ENCODE data around the gene FAIM2.
"Not testable (repeated sequence)": the region's sequence is repeated elsewhere in the genome, so short reads cannot be mapped to it uniquely, and the experiment has no call there.

The FAIM2 gene

GRCh38 chr12:49863946-49864797, 39.5 kb downstream of the FAIM2 start:
- peak; percentile 41 for DNase-seq (ENCODE audit: low spot score)

DNA sequence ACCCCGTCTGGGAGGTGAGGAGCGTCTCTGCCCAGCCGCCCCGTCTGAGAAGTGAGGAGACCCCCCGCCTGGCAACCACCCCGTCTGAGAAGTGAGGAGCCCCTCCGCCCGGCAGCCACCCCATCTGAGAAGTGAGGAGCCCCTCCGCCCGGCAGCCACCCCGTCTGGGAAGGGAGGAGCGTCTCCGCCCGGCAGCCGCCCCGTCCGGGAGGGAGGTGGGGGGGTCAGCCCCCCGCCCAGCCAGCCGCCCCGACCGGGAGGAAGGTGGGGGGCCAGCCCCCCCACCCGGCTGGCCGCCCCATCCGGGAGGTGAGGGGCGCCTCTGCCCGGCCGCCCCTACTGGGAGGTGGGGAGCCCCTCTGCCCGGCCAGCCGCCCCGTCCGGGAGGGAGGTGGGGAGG, 42.8 kb downstream of the FAIM2 start:
- not testable (repeated sequence) for DNase-seq (ENCODE audit: low spot score)

DNA sequence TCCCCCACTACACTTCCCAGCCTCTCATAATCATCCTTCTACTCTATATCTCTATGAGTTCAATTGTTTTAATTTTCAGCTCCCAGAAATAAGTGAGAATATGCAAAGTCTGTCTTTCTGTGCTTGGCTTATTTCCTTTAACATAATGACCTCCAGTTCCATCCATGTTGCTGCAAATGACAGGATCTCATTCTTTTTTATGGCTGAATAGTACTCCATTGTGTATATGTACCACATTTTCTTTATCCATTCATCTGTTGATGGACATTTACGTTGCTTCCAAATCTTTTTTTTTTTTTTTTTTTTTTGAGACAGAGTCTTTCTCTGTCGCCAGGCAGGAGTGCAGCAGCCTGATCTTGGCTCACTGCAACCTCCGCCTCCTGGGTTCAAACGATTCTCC, 47.8 kb downstream of the FAIM2 start:
- DNase-seq (ENCODE audit: low spot score) = not testable (repeated sequence)

- peak; percentile 20 for DNase-seq (ENCODE audit: low spot score)
Observed at GRCh38 chr12:49854976-49855375, 48.7 kb downstream of the FAIM2 start.

- peak; percentile 23 for DNase-seq (ENCODE audit: low spot score)
Observed at GRCh38 chr12:49853671-49854070, 50.0 kb downstream of the FAIM2 start.

GRCh38 chr12:49847161-49847560, 56.5 kb downstream of the FAIM2 start:
- DNase-seq (ENCODE audit: low spot score) = peak; percentile 19

GRCh38 chr12:49846032-49846431, 57.7 kb downstream of the FAIM2 start:
- no peak for DNase-seq (ENCODE audit: low spot score)

DNA sequence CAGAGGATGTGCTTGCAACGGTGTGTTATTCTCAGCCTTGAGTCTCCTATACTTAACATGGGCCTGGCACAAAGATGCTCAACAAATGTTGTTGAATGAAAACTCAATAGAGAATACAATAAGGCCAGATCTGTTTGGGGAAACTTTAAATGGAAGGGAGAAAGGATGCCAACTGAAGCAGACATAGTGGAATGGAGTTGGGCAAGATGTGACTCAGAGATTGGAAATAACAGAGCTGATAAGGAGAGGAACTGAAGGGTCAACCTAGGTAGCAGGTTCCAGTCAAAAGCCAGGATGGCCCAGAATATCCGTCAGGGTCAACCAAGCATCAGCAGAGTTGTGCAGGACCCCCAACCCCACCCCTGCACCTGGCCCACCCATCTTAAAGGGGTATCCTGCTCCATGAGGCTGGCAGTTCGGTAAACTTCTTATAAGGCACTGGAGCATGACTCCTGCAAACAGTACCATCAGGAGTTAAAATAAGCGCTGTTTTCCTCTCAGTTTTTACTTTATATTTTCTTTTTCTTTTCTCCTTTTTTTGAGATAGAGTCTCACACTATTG, 59.7 kb downstream of the FAIM2 start:
- peak; percentile 32 for DNase-seq (ENCODE audit: low spot score)

- no peak for DNase-seq (ENCODE audit: low spot score)
Observed at GRCh38 chr12:49843411-49843810, 60.3 kb downstream of the FAIM2 start.

- peak; percentile 94 for DNase-seq (ENCODE audit: low spot score)
Observed at GRCh38 chr12:49842519-49843352, 61.0 kb downstream of the FAIM2 start, which contains the start of gene BCDIN3D. Gene BCDIN3D, minus strand, starts transcription at chr12:49843106. Its CDS starts 19 bp downstream, at chr12:49843087.

DNA sequence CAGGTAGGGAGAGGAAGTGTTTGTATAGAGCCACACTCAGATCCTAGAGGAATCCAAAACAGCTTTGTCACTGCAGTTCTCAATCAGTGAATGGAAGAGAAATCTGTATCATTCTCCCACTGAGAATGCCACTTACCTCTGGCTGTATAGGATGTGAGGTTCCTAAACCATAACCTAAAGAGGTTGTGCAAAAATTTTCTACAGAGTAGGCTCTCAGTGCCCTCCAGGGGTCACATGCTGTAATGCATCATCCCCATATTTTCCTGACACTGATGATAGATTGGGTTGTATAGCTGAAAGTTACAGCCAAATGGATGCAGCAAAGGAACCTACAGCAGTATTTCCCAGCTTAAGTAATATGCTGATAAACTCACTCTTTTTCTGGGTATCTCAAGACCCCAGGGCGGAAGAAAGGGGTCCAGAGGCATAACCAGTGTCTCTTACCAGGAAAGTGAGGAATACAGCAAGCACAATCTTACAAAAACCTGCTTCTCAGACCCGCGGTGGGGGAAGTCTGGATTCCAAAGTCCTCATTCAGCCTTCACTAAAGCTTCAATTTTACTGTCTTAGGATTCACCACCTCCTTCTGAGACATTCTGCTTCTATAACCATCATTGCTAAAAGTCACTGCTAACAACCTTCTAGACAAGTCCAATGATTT, 64.6 kb downstream of the FAIM2 start:
- DNase-seq (ENCODE audit: low spot score) = no peak

- no peak for DNase-seq (ENCODE audit: low spot score)
Observed at GRCh38 chr12:49832836-49833421, 70.8 kb downstream of the FAIM2 start.

GRCh38 chr12:49831717-49832116, 72.0 kb downstream of the FAIM2 start:
- DNase-seq (ENCODE audit: low spot score) = no peak

- DNase-seq (ENCODE audit: low spot score) = peak; percentile 100
Observed at GRCh38 chr12:49828133-49829091, 75.3 kb downstream of the FAIM2 start, which contains the start of gene NCKAP5L. Gene NCKAP5L, minus strand, starts transcription at chr12:49828413. Its CDS starts 24,369 bp downstream, at chr12:49804044.

DNA sequence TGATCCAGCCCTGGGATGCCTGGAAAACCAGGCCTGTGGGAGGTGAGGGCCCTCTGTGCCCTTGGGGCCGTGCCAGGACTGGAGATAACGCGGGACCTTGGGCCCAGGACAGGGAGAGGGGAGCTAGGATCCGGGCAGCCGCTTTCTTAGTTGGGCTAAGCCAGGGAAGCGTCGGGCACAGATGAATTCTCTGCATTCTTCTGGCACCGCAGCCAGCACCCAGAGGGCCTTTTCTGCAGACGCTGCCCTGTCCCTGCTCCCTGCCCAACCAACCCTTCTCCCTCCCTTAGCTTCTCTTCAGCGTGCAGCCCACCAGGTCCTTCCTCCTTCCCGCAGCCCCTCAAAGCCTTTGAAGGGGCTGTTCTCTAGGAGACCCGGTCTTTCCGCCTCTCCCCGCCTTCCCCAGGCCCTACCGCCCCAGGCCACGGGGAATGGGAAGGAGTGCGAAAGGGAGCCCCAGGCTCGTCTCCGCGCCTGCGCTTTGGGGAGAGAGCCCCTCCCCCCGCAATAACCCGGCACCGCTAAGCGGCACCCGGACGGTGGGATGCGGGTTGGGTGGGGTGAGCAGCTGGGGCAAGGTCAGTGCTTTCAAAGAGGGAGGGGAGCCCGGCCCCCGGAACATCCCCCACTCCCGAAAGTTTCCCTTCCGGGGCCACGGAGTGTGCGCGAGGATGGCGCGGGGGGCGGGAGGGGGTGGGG, 76.2 kb downstream of the FAIM2 start:
- DNase-seq (ENCODE audit: low spot score) = peak; percentile 92

DNA sequence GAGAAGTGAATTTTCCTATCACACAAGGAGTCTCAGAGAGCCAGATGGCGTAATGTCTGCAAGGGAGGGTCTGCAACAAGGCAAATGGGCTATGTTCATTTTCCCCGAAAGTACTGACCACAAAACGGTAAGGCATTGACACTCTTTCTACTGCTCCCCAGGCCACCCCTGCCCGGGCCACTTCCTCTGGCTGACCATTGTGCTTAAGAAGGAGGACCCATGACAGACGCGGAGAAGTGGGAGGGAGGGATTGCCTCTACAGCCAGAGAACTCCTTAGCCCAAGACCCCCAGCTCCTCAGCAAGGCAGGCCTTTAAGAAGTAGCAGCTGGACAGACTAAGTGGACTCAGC, 76.7 kb downstream of the FAIM2 start:
- no peak for DNase-seq (ENCODE audit: low spot score)

DNA sequence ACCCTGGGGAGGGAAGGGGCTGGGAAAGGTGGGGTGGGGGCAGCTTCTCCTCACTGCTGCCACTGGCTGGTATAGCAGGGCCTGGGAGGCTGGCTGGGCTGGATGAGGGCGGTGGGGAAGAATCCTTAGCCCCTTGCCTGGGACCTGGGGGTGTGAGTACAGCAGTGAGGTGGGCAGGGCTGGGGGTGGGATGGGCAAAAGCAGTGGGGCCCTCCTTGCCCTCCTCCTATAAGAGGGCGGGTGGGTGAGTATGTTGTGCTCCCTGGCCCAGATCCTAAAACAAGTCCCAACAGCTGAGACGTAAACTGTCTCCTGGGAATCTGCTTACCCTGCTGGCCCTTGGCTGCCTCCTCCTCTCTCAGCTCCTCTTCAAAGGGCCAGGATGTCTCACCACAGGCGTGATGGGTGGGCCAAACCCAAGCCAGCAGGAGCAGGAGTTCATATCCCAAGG, 77.7 kb downstream of the FAIM2 start:
- no peak for DNase-seq (ENCODE audit: low spot score)

DNA sequence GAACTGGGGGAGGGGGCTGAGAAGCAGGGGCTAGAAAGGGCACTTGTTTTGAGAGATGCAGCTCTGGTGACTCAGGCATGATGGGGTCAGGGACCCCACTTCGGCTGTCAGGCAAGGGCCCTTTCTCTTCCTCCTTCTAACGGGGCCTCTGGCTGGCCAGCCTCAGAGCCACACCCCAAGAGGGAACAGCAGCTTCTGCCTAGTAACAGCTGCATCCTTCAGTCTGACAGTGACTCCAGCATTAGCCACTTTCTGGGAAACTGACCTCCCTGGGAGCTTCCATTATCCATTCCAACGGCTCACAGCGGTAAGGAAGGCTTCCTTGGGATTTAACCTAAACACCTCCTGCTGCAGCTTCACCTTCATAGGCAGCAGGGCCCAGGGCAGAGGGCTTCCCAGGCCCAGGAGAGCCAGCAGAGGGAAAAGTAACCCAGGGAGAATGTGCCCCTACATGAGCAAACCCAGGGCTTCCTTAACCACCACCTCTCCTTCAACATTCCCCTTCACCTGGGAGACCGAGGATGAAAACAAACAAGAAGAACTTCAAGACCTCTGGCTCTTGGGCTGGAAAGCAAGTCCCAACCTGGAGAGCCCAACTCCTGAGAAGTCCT, 78.2 kb downstream of the FAIM2 start:
- DNase-seq (ENCODE audit: low spot score) = no peak

GRCh38 chr12:49824895-49825294, 78.8 kb downstream of the FAIM2 start:
- DNase-seq (ENCODE audit: low spot score) = no peak
